OCI-LY3 (cell line): ENCODE data around the gene RHOBTB3.

Source experiments
- EZH2phosphoT487 ChIP-seq: fragments of 200-600 bp; shearing (Covaris generic); IDR thresholded peaks from 2 replicates; pipeline ENCODE4 v1.6.1; 2018; ENCODE audit warnings: antibody characterized with exemption, mixed run types, low read depth
- TF ChIP-seq, protein P1 (sequence below): fragments of 200-600, 300-600 bp; sonication (generic); IDR thresholded peaks from 2 replicates; pipeline ENCODE4 v1.5.1; 2014; ENCODE audit warnings: antibody characterized with exemption, low read length, low read depth

DNA sequence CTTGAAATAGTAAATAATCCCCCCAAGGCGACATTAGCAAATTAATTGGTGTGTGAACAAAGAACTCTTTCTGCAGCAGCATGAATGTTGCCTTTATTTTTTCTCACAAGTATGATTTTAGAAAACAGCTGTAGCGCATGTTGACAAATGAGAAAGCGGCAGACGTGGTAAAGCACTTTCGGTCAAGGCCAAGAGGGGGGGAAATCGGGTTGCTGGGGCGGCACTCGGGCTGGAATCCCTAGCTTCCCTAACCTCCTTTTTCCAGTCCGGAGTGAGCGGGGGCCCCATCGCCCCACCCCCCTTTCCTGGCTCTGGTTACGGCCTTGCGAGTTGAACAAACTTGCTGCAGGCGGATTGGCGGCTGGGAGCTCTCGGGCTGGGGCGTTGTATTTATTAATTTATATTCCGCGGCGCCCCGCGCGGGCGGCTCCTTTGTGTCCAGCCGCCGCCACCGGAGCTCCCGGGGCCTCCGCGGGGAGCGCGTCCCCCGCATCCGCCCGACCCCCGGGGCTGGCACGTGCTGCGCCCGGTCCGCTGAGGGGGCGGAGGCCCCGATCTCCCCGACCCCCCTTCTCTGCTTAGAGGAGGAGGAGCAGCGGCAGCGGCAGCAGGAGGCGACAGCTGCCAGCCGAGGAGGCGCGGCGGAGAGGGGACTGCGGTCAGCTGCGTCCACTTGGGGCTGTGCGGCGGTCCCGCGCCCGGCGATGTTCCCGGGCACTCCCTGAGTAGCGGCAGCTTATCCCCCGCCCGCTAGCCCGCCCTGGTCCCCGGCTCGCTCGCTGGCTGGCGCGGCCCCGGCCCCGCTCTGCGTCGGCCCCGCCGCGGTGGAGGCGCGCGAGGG, at the start of gene RHOBTB3:
- TF ChIP-seq, protein P1, sequence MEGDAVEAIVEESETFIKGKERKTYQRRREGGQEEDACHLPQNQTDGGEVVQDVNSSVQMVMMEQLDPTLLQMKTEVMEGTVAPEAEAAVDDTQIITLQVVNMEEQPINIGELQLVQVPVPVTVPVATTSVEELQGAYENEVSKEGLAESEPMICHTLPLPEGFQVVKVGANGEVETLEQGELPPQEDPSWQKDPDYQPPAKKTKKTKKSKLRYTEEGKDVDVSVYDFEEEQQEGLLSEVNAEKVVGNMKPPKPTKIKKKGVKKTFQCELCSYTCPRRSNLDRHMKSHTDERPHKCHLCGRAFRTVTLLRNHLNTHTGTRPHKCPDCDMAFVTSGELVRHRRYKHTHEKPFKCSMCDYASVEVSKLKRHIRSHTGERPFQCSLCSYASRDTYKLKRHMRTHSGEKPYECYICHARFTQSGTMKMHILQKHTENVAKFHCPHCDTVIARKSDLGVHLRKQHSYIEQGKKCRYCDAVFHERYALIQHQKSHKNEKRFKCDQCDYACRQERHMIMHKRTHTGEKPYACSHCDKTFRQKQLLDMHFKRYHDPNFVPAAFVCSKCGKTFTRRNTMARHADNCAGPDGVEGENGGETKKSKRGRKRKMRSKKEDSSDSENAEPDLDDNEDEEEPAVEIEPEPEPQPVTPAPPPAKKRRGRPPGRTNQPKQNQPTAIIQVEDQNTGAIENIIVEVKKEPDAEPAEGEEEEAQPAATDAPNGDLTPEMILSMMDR, result no peak
- TF ChIP-seq EZH2phosphoT487, result no peak
